Stimulated activated CD8-positive, alpha-beta memory T cell treated with anti-CD3 and anti-CD28 coated beads, Interleukin-7, amount 100 ng/mL, for 48 hours (primary cell): ENCODE data around the gene BEX2.
"Not testable (repeated sequence)": the region's sequence is repeated elsewhere in the genome, so short reads cannot be mapped to it uniquely, and the experiment has no call there.

Experiments
- DNase-seq, 2 donors: peaks; one replicate each; pipeline ENCODE4 v3.0.0-alpha.2; 2020; ENCODE audit warnings: low read depth in 1 of 2; ENCODE audit errors: extremely low read depth in 1 of 2

BEX2 gene

GRCh38 chrX:103310555-103311398 lies at the start of gene BEX2:
BEX2 (minus strand) TSS chrX:103310990; CDS start chrX:103309976, 1,014 bp downstream.
- DNase-seq = peak; percentile 59 to 71

- no peak for DNase-seq
These were observed 49.3 kb upstream of the BEX2 start for GRCh38 chrX:103360092-103360491.

GRCh38 chrX:103359605-103360004 lies 48.8 kb upstream of the BEX2 start:
- DNase-seq = not testable (repeated sequence)

- no peak for DNase-seq
These were observed 47.1 kb upstream of the BEX2 start for GRCh38 chrX:103357871-103358270.

GRCh38 chrX:103356858-103357257 lies 46.1 kb upstream of the BEX2 start:
- no peak for DNase-seq

- no peak for DNase-seq
These were observed 45.5 kb upstream of the BEX2 start, which contains the start of gene TCEAL9 for GRCh38 chrX:103356130-103356798. TCEAL9 (plus strand) TSS chrX:103356506; CDS start chrX:103357685, 1,179 bp downstream.

GRCh38 chrX:103347682-103348397 lies 37.0 kb upstream of the BEX2 start:
- no peak for DNase-seq

- DNase-seq = no peak
These were observed 33.8 kb upstream of the BEX2 start for GRCh38 chrX:103344606-103345005.

- DNase-seq = no peak
These were observed 32.3 kb upstream of the BEX2 start for GRCh38 chrX:103343105-103343504.

- no peak for DNase-seq
These were observed 27.9 kb upstream of the BEX2 start for GRCh38 chrX:103338663-103339062.

GRCh38 chrX:103330681-103331288 lies 20.0 kb upstream of the BEX2 start:
- no peak for DNase-seq

- DNase-seq = no peak
These were observed 19.2 kb upstream of the BEX2 start, which contains the start of gene TCEAL7 for GRCh38 chrX:103329991-103330390. TCEAL7 (plus strand) TSS chrX:103330239; CDS start chrX:103331404, 1,165 bp downstream.

- DNase-seq = no peak
These were observed 600 bp upstream of the BEX2 start for GRCh38 chrX:103311399-103311780.

GRCh38 chrX:103309860-103310554 lies 783 bp downstream of the BEX2 start:
- DNase-seq = no peak

GRCh38 chrX:103305666-103306065 lies 5.1 kb downstream of the BEX2 start:
- not testable (repeated sequence) for DNase-seq

GRCh38 chrX:103304705-103305104 lies 6.1 kb downstream of the BEX2 start:
- no peak for DNase-seq

- DNase-seq = no peak
These were observed 17.7 kb downstream of the BEX2 start for GRCh38 chrX:103293118-103293517.

GRCh38 chrX:103279624-103280023 lies 31.2 kb downstream of the BEX2 start:
- no peak for DNase-seq

GRCh38 chrX:103276581-103277002 lies 34.2 kb downstream of the BEX2 start, which contains the start of gene TCEAL5:
TCEAL5 (minus strand) TSS chrX:103276750; CDS start chrX:103274563, 2,187 bp downstream.
- DNase-seq = no peak

- no peak for DNase-seq
These were observed 34.7 kb downstream of the BEX2 start for GRCh38 chrX:103275947-103276567.
